HG03135 (cell line): Measurements from ENCODE around the gene TNFRSF12A.

Experiments used
- ATAC-seq: cut with Tn5 transposase; IDR thresholded peaks from one replicate; pipeline ENCODE4 v1.9.1; 2021; ENCODE audit warnings: mild to moderate bottlenecking, moderate library complexity; ENCODE audit not compliant: unreplicated experiment

Gene TNFRSF12A

GRCh38 chr16:3025032-3026002, 5.1 kb downstream of the TNFRSF12A start:
- no peak for ATAC-seq

- no peak for ATAC-seq
Observed at GRCh38 chr16:3026003-3026378, 5.8 kb downstream of the TNFRSF12A start.

DNA sequence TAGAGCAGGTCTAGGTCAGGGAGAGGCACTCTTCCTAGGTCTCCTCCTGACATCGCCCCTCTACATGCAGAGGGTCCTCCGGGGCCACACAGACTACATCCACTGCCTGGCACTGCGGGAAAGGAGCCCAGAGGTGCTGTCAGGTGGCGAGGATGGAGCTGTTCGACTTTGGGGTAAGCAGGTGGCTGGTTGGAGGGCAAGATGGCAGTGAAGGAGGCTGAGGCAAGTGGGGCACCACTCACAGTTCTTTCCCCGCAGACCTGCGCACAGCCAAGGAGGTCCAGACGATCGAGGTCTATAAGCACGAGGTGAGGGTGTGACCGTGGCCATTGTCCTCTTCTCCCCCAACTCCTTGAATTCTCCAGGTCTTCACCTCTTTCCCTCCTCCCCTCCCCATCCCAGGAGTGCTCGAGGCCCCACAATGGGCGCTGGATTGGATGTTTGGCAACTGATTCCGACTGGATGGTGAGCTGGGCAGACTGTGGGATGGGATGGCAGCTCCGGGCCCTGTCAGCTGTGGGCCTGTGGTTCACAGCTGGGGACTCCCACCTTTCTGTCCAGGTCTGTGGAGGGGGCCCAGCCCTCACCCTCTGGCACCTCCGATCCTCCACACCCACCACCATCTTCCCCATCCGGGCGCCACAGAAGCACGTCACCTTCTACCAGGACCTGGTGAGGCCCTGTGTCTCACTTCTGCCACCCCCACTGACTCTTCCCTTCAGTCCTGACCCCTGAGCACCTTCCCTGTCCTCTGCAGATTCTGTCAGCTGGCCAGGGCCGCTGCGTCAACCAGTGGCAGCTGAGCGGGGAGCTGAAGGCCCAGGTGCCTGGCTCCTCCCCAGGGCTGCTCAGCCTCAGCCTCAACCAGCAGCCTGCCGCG, 6.7 kb downstream of the TNFRSF12A start:
- no peak for ATAC-seq

GRCh38 chr16:3027489-3027795, 7.3 kb downstream of the TNFRSF12A start:
- no peak for ATAC-seq

GRCh38 chr16:3027983-3028715, 8.0 kb downstream of the TNFRSF12A start:
- no peak for ATAC-seq

GRCh38 chr16:3028716-3029319, 8.7 kb downstream of the TNFRSF12A start:
- ATAC-seq: no peak

DNA sequence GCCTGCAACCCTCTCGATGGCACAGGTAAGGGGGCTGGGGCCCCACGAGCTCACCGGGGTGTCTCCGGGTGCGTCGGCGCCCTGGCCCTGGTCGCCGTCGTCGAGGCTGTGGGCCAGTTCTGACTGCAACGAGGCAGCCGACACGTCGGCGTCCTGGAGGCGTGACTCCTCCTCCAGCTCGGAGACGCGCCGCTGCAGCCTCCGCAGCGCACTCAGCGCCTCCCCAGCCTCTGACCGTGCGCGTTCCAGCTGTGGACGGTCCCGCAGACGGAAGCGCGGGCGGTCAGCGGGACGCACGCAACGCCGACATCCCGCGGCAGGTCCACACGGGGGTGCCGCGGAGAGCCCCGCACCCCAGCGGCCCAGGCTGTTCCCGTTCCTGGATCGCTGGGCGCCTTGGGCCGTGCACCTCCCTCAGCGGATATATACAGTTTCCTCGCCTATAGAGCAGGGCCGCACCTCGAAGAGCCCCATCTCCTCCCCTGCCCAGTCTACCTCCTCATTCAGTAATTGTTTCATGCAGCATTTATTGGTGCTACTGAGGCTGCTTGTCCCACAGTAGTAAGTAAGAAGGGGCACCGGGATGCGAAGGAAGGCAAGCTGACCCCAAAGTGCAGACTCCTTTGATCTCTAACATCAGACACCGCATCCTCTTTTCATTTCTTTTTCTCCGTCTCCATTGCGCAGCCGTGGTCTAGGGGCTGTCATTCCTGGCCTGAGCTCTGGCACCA, 9.5 kb downstream of the TNFRSF12A start:
- ATAC-seq: no peak

DNA sequence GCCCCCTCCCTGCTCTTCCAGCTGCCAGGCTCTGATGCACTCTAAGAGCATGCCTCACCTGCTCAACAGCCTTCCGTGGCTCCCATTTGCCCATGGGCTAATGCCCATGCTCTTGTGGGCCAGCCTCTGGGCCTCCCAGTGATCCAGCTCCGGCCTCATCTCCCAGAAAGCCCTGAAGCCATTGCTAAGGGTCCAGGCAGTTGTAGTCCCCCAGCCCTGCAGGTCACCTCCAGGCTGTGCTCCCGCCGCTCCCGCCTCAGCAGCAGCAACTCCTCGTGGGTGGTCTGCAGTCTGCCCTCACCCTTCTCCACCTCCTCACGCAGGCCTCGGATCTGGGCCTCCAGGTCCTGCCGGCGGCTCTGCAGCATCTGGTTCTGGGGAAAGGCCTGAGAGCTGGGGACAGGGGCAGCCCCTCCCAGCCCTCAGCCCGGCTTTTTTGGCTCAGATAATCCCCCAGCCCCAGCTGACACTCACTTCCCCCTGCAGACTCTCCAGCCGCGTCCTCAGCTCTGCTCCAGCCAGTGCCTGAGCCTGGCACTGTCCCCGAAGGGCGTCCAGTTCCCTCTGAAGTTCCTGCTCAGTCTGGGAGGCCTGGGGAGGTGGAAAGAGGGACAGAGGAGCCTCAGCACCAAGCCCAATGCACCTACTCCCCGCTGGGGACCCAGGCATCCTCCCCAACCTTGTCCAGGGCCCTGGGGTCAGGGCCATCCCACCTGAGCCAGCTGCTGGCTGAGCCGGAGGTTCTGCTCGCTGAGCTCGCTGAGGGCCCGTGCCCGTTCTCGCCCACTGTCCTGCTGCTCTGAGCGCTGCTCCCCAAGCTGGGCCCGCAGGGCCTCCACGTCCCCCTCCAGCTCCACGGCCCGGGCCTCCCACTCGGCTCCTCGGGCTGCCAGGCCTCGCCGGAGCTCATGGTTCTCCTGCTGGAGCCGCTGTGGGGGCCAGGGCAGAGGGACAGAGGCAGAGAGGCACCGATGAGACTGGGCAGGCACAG, 10.3 kb downstream of the TNFRSF12A start:
- ATAC-seq: no peak

DNA sequence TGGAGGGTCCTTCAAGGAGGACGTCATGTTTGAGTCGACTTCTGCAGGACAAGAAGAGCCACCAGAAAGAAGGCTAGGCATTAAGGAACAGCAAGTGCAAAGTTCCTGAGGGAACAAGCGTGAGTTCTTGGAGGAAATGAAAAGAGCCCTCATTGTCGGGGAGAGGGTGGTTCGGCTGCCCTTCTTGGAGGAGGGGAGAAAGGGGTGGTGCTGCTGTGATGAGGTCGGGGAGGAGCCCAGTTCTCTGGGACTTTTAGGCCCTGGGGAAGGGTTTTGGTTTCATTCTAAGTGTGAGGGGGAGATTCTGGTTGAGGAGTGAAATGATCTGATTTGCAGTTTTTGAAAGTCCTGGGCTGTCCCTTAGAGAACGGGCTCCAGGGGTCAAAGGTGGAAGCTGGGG, 12.5 kb downstream of the TNFRSF12A start:
- no peak for ATAC-seq

- ATAC-seq: no peak
Observed at GRCh38 chr16:3035289-3035971, 15.3 kb downstream of the TNFRSF12A start.

DNA sequence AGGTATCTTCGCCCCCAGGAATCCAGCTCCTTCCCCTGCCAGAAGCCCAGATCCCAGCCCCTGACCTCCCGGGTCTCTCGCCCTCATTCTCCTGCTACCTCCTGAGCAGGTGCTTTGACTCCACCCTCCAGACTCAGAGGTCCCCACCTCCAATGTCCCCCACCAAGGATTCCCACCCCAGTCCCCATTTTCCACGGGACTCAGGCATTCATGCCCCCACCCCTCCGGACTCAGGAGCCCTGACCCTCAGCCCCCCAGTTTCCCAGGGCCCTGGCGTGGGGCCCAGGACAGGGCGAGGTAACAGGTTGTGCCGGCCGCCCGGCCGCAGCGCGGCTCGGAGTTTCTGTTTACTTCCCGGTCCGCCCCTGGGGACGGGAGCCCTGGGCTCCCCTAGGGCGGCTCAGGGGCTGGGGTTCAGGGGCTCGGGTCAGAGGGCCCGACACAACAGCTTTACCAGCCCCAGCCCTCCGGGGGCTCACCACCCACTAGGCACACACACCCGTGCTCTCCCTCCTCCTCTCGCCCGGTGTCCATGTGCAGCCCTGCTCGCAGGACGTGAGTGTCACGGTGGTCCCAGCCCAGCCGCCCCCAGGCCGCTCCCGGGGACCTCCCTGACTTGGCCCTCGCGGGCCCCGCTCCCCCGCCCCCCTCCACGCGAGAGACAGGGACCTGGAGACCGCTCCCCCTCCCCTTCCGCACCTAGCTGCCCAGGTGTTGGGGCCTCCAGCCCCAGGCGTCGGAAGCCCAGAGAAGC, 16.0 kb downstream of the TNFRSF12A start:
- no peak for ATAC-seq

DNA sequence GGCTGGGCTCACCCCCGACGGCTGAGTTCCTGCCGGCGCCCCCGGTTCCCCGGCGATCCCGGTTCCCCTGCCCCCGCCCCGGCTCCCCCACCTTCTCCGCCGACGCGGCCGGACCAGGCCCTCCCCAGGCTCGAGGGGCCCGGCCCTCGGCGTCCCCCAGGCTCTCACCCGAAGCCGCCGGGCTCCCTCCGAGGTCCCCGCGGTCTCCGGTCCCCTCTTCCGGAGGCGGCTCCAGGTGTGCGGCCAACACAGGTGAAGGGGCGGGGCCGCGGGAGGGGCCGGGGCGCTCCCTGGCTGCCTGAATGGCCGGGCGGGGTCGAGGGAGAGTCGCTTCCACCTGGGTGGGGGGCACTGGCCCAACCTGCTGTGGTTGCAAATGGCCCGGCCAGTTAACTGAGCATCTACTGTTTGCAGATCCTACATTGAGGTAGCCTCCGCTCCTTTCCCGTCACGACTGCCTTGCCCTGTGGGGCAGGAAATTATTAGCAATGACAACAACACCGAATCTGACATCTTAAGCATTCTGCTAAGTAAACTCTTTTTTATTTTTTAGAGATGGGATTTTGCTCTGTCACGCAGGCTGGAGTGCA, 16.7 kb downstream of the TNFRSF12A start, which contains the start of gene BICDL2:
BICDL2 (minus strand) TSS at position 219 of the 590 bp plus-strand sequence. CDS start 1,448 bp downstream, outside the sequence.
- ATAC-seq: no peak

GRCh38 chr16:3038256-3038655, 18.1 kb downstream of the TNFRSF12A start:
- ATAC-seq: no peak

GRCh38 chr16:3038896-3039295, 18.7 kb downstream of the TNFRSF12A start:
- ATAC-seq: no peak

DNA sequence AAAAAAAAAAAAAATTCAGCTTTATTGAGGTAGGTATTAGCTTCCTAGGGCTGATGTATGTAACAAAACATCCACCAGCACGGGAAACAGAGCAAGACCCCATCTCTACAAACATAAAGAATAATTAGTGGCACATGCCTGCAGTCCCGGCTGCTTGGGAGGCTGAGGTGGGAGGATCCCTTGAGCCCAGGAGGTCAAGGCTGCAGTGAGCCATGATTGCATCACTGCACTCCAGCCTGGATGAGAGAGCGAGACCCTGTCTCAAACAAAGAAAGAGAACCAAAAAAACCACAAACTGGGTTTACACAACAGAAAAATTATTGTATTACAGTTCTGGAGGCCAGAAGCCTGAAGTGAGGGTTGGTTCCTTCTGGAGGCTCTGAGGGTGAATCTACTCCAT, 22.2 kb downstream of the TNFRSF12A start:
- no peak for ATAC-seq

DNA sequence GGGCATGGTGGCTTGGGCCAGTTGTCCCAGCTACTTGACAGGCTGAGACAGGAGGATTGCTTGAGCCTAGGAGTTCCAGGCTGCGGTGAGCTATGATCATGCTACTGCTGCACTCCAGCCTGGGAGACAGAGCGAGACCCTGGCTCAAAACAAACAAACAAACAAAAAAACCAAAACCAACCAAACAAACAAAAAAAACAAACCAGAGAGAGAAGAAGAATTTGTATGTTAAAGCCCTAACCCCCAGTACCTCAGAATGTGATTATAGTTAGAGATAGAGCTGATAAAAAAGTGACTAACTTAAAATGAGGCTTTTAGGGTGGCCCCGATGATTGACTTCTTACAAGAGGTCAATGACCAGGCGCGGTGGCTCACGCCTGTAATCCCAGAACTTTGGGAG, 24.5 kb downstream of the TNFRSF12A start:
- ATAC-seq: no peak
